Liver (tissue), 9 donors: ENCODE data around the gene THBD. TPM values are rescaled to one million over a fixed set of nuclear protein-coding genes. Genes with fewer than 3 reads are reported as not detected.

Source experiments
- DNase-seq: peaks from one replicate; pipeline ENCODE4 v3.0.0-alpha.2; 2017; ENCODE audit warnings: low spot score
- H3K27ac ChIP-seq, 2 donors: one replicate each; pipeline ENCODE4 v1.7.0; 2013; ENCODE audit warnings: inconsistent platforms in 2 of 2, low read length in 2 of 2, control low read depth in 1 of 2, low read depth in 1 of 2, mild to moderate bottlenecking in 1 of 2
- H3K27me3 ChIP-seq, 4 donors: one replicate each; pipeline versions ENCODE4 v1.6.1 to v1.7.0; 2013; ENCODE audit warnings: low read length in 3 of 4, inconsistent platforms in 1 of 4, mild to moderate bottlenecking in 1 of 4, moderate library complexity in 1 of 4; ENCODE audit not compliant: control insufficient read depth in 4 of 4, insufficient read depth in 4 of 4
- H3K36me3 ChIP-seq, 4 donors: one replicate each; pipeline versions ENCODE4 v1.6.1 to v1.7.0; 2013; ENCODE audit warnings: low read length in 3 of 4, mild to moderate bottlenecking in 3 of 4, low read depth in 1 of 4, moderate library complexity in 1 of 4; ENCODE audit not compliant: control insufficient read depth in 4 of 4, insufficient read depth in 3 of 4
- H3K4me1 ChIP-seq, 4 donors: one replicate each; pipeline versions ENCODE4 v1.6.1 to v1.7.0; 2013; ENCODE audit warnings: low read length in 3 of 4, mild to moderate bottlenecking in 3 of 4, moderate library complexity in 1 of 4; ENCODE audit not compliant: control insufficient read depth in 4 of 4, insufficient read depth in 4 of 4
- H3K4me3 ChIP-seq, 3 donors: one replicate each; pipeline versions ENCODE4 v1.6.1 to v1.7.0; 2013; ENCODE audit warnings: low read length in 3 of 3, control low read depth in 1 of 3, low read depth in 1 of 3, mild to moderate bottlenecking in 1 of 3
- H3K9ac ChIP-seq, 2 donors: one replicate each; pipeline ENCODE4 v1.7.0; 2013; ENCODE audit warnings: low read length in 2 of 2, mild to moderate bottlenecking in 2 of 2, moderate library complexity in 2 of 2, control low read depth in 1 of 2, low read depth in 1 of 2
- H3K9me3 ChIP-seq, 4 donors: one replicate each; pipeline versions ENCODE4 v1.6.1 to v1.7.0; 2013; ENCODE audit warnings: low read length in 3 of 4; ENCODE audit not compliant: control insufficient read depth in 4 of 4
- ATF3 ChIP-seq: IDR thresholded peaks from 2 replicates; pipeline ENCODE4 v1.6.1; 2016; ENCODE audit warnings: antibody characterized with exemption
- CTCF ChIP-seq: fragments of 150-350 bp; IDR thresholded peaks from 2 replicates; pipeline ENCODE4 v1.5.1; 2017; ENCODE audit warnings: improper control_type of control experiment, low read depth, low read length; ENCODE audit not compliant: missing input control
- EGR1 ChIP-seq, 2 donors: IDR thresholded peaks; 2 replicates each; pipeline ENCODE4 v1.6.1; 2016 to 2018; ENCODE audit warnings: antibody characterized with exemption in 2 of 2, low read depth in 2 of 2
- FOXA1 ChIP-seq: IDR thresholded peaks from 2 replicates; pipeline ENCODE4 v1.6.1; 2016; ENCODE audit warnings: antibody characterized with exemption
- FOXA2 ChIP-seq: IDR thresholded peaks from 2 replicates; pipeline ENCODE4 v1.6.1; 2016; ENCODE audit warnings: antibody characterized with exemption
- GABPA ChIP-seq, 2 donors: IDR thresholded peaks in 1 of 2; conservative IDR thresholded peaks in 1 of 2; 2 replicates each; pipeline ENCODE4 v1.6.1; 2016; ENCODE audit warnings: antibody characterized with exemption in 2 of 2, mild to moderate bottlenecking in 1 of 2, moderate library complexity in 1 of 2
- HNF4A ChIP-seq, 2 donors: conservative IDR thresholded peaks; 2 replicates each; pipeline ENCODE4 v1.6.1; 2016; ENCODE audit warnings: antibody characterized with exemption in 2 of 2, mild to moderate bottlenecking in 2 of 2
- HNF4G ChIP-seq: IDR thresholded peaks from 2 replicates; pipeline ENCODE4 v1.6.1; 2016; ENCODE audit warnings: antibody characterized with exemption
- JUND ChIP-seq, 2 donors: IDR thresholded peaks; 2 replicates each; pipeline ENCODE4 v1.6.1; 2016; ENCODE audit warnings: antibody characterized with exemption in 2 of 2
- MAX ChIP-seq: IDR thresholded peaks from 2 replicates; pipeline ENCODE4 v1.6.1; 2016; ENCODE audit warnings: antibody characterized with exemption
- NR2F2 ChIP-seq: IDR thresholded peaks from 2 replicates; pipeline ENCODE4 v1.6.1; 2016; ENCODE audit warnings: antibody characterized with exemption
- RAD21 ChIP-seq, 2 donors: IDR thresholded peaks; 2 replicates each; pipeline ENCODE4 v1.6.1; 2016; ENCODE audit warnings: antibody characterized with exemption in 2 of 2, mild to moderate bottlenecking in 2 of 2
- REST ChIP-seq: IDR thresholded peaks from 2 replicates; pipeline ENCODE4 v1.6.1; 2016; ENCODE audit warnings: antibody characterized with exemption, mild to moderate bottlenecking
- RXRA ChIP-seq, 2 donors: IDR thresholded peaks; 2 replicates each; pipeline ENCODE4 v1.6.1; 2017 to 2018; ENCODE audit warnings: antibody characterized with exemption in 2 of 2, mild to moderate bottlenecking in 1 of 2
- SP1 ChIP-seq: IDR thresholded peaks from 2 replicates; pipeline ENCODE4 v1.6.1; 2018; ENCODE audit warnings: antibody characterized with exemption, mild to moderate bottlenecking
- YY1 ChIP-seq: IDR thresholded peaks from 2 replicates; pipeline ENCODE4 v1.6.1; 2016; ENCODE audit warnings: antibody characterized with exemption, mild to moderate bottlenecking
- ZBTB33 ChIP-seq: IDR thresholded peaks from 2 replicates; pipeline ENCODE4 v1.6.1; 2016; ENCODE audit warnings: antibody characterized with exemption
- WGBS: extraction: QIAGEN DNeasy Blood & Tissue Kit; methylation state at CpG from one replicate; pipeline ENCODE4 v1.1.7; 2013; 5-methylcytosine and 5-hydroxymethylcytosine counted together
- polyA plus RNA-seq, 2 donors: library from polyadenylated mRNA; stranded (reverse) in 1 of 2; unstranded in 1 of 2; fragments of 200-250 nt in 1 of 2; fragments of >200 nt in 1 of 2; fragmentation: Nextera tagmentation in 1 of 2; extraction: Ambion mirVana in 1 of 2; gene quantifications; one replicate each; pipeline versions ENCODE4 v1.2.1 to v1.2.3, GENCODE V29; 2013 to 2015
- total RNA-seq, 2 donors: library from RNA; depleted of rRNA; stranded (reverse); fragments of >200 nt; gene quantifications; one replicate each; pipeline ENCODE4 v1.2.3, GENCODE V29; 2014
- donor health status: healthy.
- donor health status: healthy.
- donor health status: healthy.
- donor health status: healthy.
- donor health status: healthy.

The THBD gene
- total and polyA plus RNA-seq, 4 donors, result 1.4 to 6.6 (median 3.1) TPM

- DNase-seq, result no peak
- H3K9ac ChIP-seq, result no peak overlapping the region
- H3K9me3 ChIP-seq, result no peaks in the 10 kb centered on the region
- no peak overlapping the region for H3K27ac ChIP-seq
- WGBS, result 70% methylated on average over 4 of the region's 4 CpGs
- no peaks in the 10 kb centered on the region for H3K4me1 ChIP-seq
- TF ChIP-seq ZBTB33 (no peak), YY1 (no peak), GABPA (IDR thresholded peaks at IDR 0.05 in 1 of 2, conservative IDR thresholded peaks at IDR 0.05 in 1 of 2) (no peak), FOXA2 (no peak), MAX (no peak), EGR1 (IDR thresholded peaks at IDR 0.05; ENCODE audit: low read depth in 2 of 2) (no peak), RAD21 (IDR thresholded peaks at IDR 0.05) (no peak), SP1 (no peak), FOXA1 (no peak), JUND (IDR thresholded peaks at IDR 0.05) (no peak), NR2F2 (no peak), REST (no peak), HNF4A (conservative IDR thresholded peaks at IDR 0.05) (no peak)
- no peaks in the 10 kb centered on the region for H3K36me3 ChIP-seq
- H3K27me3 ChIP-seq, result no peaks in the 10 kb centered on the region
- H3K4me3 ChIP-seq, result no peak overlapping the region
Observed at GRCh38 chr20:22999756-23000155, 49.7 kb downstream of the THBD start.

GRCh38 chr20:22998476-22998875, 51.0 kb downstream of the THBD start:
- Histone ChIP-seq H3K4me3 (no peak overlapping the region), H3K27ac (no peak overlapping the region), H3K36me3 (no peaks in the 10 kb centered on the region), H3K27me3 (no peaks in the 10 kb centered on the region), H3K4me1 (no peaks in the 10 kb centered on the region), H3K9me3 (no peaks in the 10 kb centered on the region), H3K9ac (no peak overlapping the region)
- no peak for DNase-seq
- TF ChIP-seq EGR1 (IDR thresholded peaks at IDR 0.05; ENCODE audit: low read depth in 2 of 2), result no peak
- no peak for TF ChIP-seq JUND (IDR thresholded peaks at IDR 0.05)
- TF ChIP-seq REST, result no peak
- no peak for TF ChIP-seq HNF4A (conservative IDR thresholded peaks at IDR 0.05)
- TF ChIP-seq RXRA (IDR thresholded peaks at IDR 0.05), result no peak
- TF ChIP-seq ZBTB33, result no peak
- TF ChIP-seq SP1, result no peak
- TF ChIP-seq HNF4G, result no peak
- no peak for TF ChIP-seq CTCF
- TF ChIP-seq ATF3, result no peak
- no peak for TF ChIP-seq MAX
- no peak for TF ChIP-seq FOXA2
- no peak for TF ChIP-seq GABPA (IDR thresholded peaks at IDR 0.05 in 1 of 2, conservative IDR thresholded peaks at IDR 0.05 in 1 of 2)
- 77% methylated on average over 2 of the region's 2 CpGs for WGBS
